ENCODE data around the gene SIRT5.

SIRT5 gene

DNA sequence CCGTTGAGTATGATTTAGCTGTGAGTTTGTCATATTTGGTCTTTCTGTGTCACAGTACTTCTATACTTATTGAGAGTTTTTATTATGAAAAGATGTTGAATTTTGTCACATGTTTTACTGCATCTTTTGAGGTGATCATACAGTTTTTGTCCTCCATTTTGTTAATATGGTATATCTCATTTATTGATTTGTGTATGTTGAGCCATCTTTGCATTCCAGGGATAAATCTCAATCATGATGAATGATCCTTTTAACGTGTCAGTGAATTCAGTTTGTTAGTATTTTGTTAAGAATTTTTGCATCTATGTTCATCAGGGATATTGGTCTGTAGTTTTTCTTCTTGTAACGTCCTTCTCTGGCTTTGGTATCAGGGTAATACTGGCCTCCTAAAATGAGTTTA, 3.5 kb downstream of the SIRT5 start:
- Histone ChIP-seq H2AFZ (no peak overlapping the region), H3K9ac (no peak overlapping the region), H3K27ac (no peak overlapping the region), H3K79me2 (peaks cover 5% of the 10 kb centered on the region), H3K4me2 (ENCODE audit: low read length) (no peak overlapping the region), H3K36me3 (ENCODE audit: control insufficient read depth, insufficient read depth, low read length) (no peaks in the 10 kb centered on the region), H3K4me3 (ENCODE audit: low read depth, low read length) (no peak overlapping the region), H3K27me3 (ENCODE audit: control insufficient read depth, insufficient read depth, low read length) (no peaks in the 10 kb centered on the region), H3K4me1 (peaks cover 9% of the 10 kb centered on the region), H3K9me3 (ENCODE audit: control insufficient read depth, low read length) (no peaks in the 10 kb centered on the region)
- TF ChIP-seq, protein P1, sequence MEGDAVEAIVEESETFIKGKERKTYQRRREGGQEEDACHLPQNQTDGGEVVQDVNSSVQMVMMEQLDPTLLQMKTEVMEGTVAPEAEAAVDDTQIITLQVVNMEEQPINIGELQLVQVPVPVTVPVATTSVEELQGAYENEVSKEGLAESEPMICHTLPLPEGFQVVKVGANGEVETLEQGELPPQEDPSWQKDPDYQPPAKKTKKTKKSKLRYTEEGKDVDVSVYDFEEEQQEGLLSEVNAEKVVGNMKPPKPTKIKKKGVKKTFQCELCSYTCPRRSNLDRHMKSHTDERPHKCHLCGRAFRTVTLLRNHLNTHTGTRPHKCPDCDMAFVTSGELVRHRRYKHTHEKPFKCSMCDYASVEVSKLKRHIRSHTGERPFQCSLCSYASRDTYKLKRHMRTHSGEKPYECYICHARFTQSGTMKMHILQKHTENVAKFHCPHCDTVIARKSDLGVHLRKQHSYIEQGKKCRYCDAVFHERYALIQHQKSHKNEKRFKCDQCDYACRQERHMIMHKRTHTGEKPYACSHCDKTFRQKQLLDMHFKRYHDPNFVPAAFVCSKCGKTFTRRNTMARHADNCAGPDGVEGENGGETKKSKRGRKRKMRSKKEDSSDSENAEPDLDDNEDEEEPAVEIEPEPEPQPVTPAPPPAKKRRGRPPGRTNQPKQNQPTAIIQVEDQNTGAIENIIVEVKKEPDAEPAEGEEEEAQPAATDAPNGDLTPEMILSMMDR (IDR thresholded peaks at IDR 0.05) = no peak

DNA sequence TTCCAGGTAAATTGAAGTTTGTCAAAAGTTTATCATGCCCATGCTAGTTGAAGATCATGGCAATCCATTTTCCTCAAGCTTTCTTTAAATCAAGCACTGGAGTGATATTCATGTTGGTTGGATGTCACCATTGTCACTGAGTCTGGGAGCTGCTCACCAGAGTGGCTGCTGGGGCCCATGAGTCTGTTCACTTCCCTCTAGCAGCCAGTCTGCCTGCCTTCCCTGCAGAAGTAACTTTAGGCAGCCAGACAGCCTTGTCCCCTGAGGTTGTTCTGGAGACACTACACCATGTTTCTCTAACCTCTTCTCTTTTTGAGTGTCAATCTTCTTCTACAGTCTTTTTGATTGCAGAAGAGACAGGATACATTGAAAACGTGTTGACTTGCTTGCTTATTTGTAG, 5.5 kb downstream of the SIRT5 start:
- H3K9ac ChIP-seq = no peak overlapping the region
- H3K4me2 ChIP-seq (ENCODE audit: low read length) = no peak overlapping the region
- no peaks in the 10 kb centered on the region for H3K36me3 ChIP-seq (ENCODE audit: control insufficient read depth, insufficient read depth, low read length)
- H2AFZ ChIP-seq = no peak overlapping the region
- no peak overlapping the region for H3K4me3 ChIP-seq (ENCODE audit: low read depth, low read length)
- TF ChIP-seq, protein P1 (IDR thresholded peaks at IDR 0.05) = no peak
- no peak overlapping the region for H3K27ac ChIP-seq
- peaks cover 3% of the 10 kb centered on the region for H3K4me1 ChIP-seq
- no peaks in the 10 kb centered on the region for H3K9me3 ChIP-seq (ENCODE audit: control insufficient read depth, low read length)
- peaks cover 5% of the 10 kb centered on the region for H3K79me2 ChIP-seq
- H3K27me3 ChIP-seq (ENCODE audit: control insufficient read depth, insufficient read depth, low read length) = no peaks in the 10 kb centered on the region

DNA sequence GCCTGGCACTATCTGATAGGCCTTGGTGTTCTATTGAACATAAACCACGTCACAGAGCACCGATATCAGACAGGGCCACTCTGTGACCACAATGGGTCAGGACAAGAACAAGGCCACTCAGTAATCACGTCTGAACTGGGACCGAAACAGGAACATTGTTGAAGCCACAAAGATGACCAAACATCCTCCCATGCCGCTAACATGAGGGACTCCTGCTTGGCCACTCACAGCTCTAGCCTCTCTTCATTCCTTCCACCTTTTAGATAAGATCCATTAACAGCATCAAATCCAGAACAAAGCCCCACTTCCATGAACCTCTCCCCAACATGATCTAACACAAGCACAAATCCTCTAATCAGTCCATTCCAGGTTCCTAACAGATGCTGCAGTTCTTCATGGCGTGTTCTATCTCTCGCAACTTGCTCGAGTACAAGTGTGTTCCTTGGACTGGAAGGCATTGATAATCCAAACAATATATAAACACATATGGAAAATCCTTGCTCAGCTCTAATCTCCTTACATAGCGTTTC, 7.4 kb downstream of the SIRT5 start:
- no peak overlapping the region for H3K4me3 ChIP-seq (ENCODE audit: low read depth, low read length)
- H3K4me2 ChIP-seq (ENCODE audit: low read length) = no peak overlapping the region
- no peak overlapping the region for H3K9ac ChIP-seq
- no peak overlapping the region for H3K27ac ChIP-seq
- H3K4me1 ChIP-seq = no peaks in the 10 kb centered on the region
- H3K36me3 ChIP-seq (ENCODE audit: control insufficient read depth, insufficient read depth, low read length) = no peaks in the 10 kb centered on the region
- TF ChIP-seq, protein P1 (IDR thresholded peaks at IDR 0.05) = no peak
- no peaks in the 10 kb centered on the region for H3K27me3 ChIP-seq (ENCODE audit: control insufficient read depth, insufficient read depth, low read length)
- H2AFZ ChIP-seq = no peak overlapping the region
- H3K9me3 ChIP-seq (ENCODE audit: control insufficient read depth, low read length) = no peaks in the 10 kb centered on the region
- H3K79me2 ChIP-seq = peaks cover 6% of the 10 kb centered on the region

DNA sequence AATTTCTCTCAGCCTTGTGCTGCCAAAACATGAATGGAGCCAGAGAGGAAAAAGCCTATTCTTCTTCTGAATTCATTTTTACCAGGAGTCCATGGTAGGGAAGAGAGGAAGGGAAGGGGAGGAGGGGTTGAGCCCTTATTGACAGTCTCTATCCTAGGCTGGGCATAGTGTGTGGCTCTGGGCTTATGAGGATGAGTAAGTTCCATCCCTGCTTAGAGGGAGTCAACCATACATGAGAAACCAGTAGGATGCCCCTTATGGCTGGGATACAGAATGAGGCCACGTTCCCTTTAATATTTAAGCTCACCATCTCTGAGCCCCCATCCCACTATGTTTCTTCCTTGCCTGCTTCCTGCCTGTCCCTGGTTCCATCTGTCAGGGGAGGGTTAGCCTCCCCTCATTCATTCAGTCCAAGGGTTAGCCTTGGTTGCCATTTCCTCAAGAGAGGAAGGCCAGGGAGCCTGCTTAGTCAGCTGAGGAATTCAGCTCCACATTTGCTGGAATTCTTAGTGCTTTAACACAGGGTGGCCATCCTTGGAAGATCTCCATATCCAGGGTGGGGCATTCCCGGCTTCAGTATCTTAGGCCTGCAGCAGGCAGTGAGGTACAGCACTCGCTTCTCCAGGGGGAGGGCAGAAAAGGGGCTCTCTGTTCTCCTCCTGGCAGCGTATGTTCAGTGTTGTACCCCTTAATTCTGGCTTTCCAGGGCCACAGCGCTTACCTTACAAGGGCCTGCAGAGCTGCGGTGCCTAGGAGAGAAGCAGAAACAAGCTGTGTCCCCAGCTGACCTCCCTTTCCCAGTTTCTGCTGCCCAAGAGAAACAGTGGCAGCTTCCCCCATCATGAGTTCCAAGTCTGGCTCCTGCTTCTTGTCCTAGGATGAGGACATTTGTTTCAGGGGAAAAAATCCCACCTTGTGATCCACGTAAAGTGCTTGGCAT, 12.5 kb downstream of the SIRT5 start:
- Histone ChIP-seq H3K4me3 (ENCODE audit: low read depth, low read length) (no peak overlapping the region), H3K4me2 (ENCODE audit: low read length) (no peak overlapping the region), H3K79me2 (peaks cover 6% of the 10 kb centered on the region), H3K27me3 (ENCODE audit: control insufficient read depth, insufficient read depth, low read length) (no peaks in the 10 kb centered on the region), H3K4me1 (peaks cover 5% of the 10 kb centered on the region), H3K9ac (no peak overlapping the region), H3K9me3 (ENCODE audit: control insufficient read depth, low read length) (no peaks in the 10 kb centered on the region), H2AFZ (no peak overlapping the region), H3K36me3 (ENCODE audit: control insufficient read depth, insufficient read depth, low read length) (no peaks in the 10 kb centered on the region), H3K27ac (no peak overlapping the region)
- TF ChIP-seq, protein P1 (IDR thresholded peaks at IDR 0.05) = no peak
